H9 (cell line): ENCODE results near the gene DIS3L2. TPM values are rescaled to one million over a fixed set of nuclear protein-coding genes. Genes with fewer than 3 reads are reported as not detected.
A peak's percentile ranks its signal among the peaks of the same experiment; 100 is the strongest.

Experiments used
- DNase-seq: peaks from one replicate; pipeline ENCODE4 v3.0.0-alpha.2; 2017
- H2AFZ ChIP-seq: one replicate; pipeline ENCODE4 v1.6.1; 2013; ENCODE audit warnings: mild to moderate bottlenecking, low read length, control low read depth, moderate library complexity
- H2AK5ac ChIP-seq: 2 replicates; pipeline ENCODE4 v1.6.1; 2013; ENCODE audit warnings: low read length, control low read depth, mixed read lengths; ENCODE audit not compliant: insufficient read length
- H2BK120ac ChIP-seq: one replicate; pipeline ENCODE4 v1.6.1; 2013; ENCODE audit warnings: low read depth, mild to moderate bottlenecking, low read length, control low read depth, inconsistent platforms; ENCODE audit not compliant: poor library complexity, severe bottlenecking
- H2BK12ac ChIP-seq: 2 replicates; pipeline ENCODE4 v1.6.1; 2013; ENCODE audit warnings: low read length, control low read depth, mixed read lengths, low read depth; ENCODE audit not compliant: insufficient read length
- H2BK15ac ChIP-seq: 2 replicates; pipeline ENCODE4 v1.6.1; 2013; ENCODE audit warnings: low read depth, low read length, control low read depth
- H2BK20ac ChIP-seq: one replicate; pipeline ENCODE4 v1.6.1; 2013; ENCODE audit warnings: low read depth, mild to moderate bottlenecking, low read length, control low read depth, inconsistent platforms; ENCODE audit not compliant: poor library complexity, severe bottlenecking
- H2BK5ac ChIP-seq: 2 replicates; pipeline ENCODE4 v1.6.1; 2013; ENCODE audit warnings: low read length, control low read depth, mixed read lengths; ENCODE audit not compliant: insufficient read length
- H3K14ac ChIP-seq: 2 replicates; pipeline ENCODE4 v1.6.1; 2013; ENCODE audit warnings: low read length, control low read depth; ENCODE audit not compliant: insufficient read depth
- H3K18ac ChIP-seq: 2 replicates; pipeline ENCODE4 v1.6.1; 2013; ENCODE audit warnings: low read depth, mild to moderate bottlenecking, mixed read lengths, low read length, control low read depth; ENCODE audit not compliant: insufficient read length
- H3K23ac ChIP-seq: 2 replicates; pipeline ENCODE4 v1.6.1; 2013; ENCODE audit warnings: low read length, control low read depth, mixed read lengths, low read depth; ENCODE audit not compliant: insufficient read length
- H3K23me2 ChIP-seq: 2 replicates; pipeline ENCODE4 v1.6.1; 2013; ENCODE audit warnings: low read depth, mild to moderate bottlenecking, mixed read lengths, low read length, control low read depth; ENCODE audit not compliant: insufficient read length, poor library complexity, severe bottlenecking
- H3K27ac ChIP-seq: 2 replicates; pipeline ENCODE4 v1.5.1; 2013; ENCODE audit warnings: low read length, control low read depth, mixed read lengths, low read depth; ENCODE audit not compliant: insufficient read length
- H3K27me3 ChIP-seq: 2 replicates; pipeline ENCODE4 v1.6.1; 2013; ENCODE audit warnings: low read length, control low read depth, inconsistent platforms; ENCODE audit not compliant: insufficient read depth
- H3K4ac ChIP-seq: 2 replicates; pipeline ENCODE4 v1.6.1; 2013; ENCODE audit warnings: low read depth, mild to moderate bottlenecking, control low read depth, inconsistent platforms, low read length, moderate library complexity
- H3K4me1 ChIP-seq: 2 replicates; pipeline ENCODE4 v1.6.1; 2013; ENCODE audit warnings: low read length, control low read depth, inconsistent platforms; ENCODE audit not compliant: insufficient read depth
- H3K4me2 ChIP-seq: 2 replicates; pipeline ENCODE4 v1.6.1; 2013; ENCODE audit warnings: low read length, control low read depth, mixed read lengths; ENCODE audit not compliant: insufficient read length, insufficient read depth
- H3K56ac ChIP-seq: 2 replicates; pipeline ENCODE4 v1.6.1; 2013; ENCODE audit warnings: low read depth, mild to moderate bottlenecking, mixed read lengths, low read length, control low read depth; ENCODE audit not compliant: insufficient read length
- H3K79me1 ChIP-seq: 2 replicates; pipeline ENCODE4 v1.6.1; 2013; ENCODE audit warnings: low read depth, mild to moderate bottlenecking, moderate library complexity, low read length, control low read depth, inconsistent platforms; ENCODE audit not compliant: insufficient read depth, poor library complexity, severe bottlenecking
- H3K79me2 ChIP-seq: 2 replicates; pipeline ENCODE4 v1.6.1; 2013; ENCODE audit warnings: low read length, control low read depth, inconsistent platforms; ENCODE audit not compliant: insufficient read depth
- H3K9ac ChIP-seq: 2 replicates; pipeline ENCODE4 v1.6.1; 2013; ENCODE audit warnings: low read length, control low read depth, mixed read lengths; ENCODE audit not compliant: insufficient read length; ENCODE audit errors: extremely low read depth
- H3K9me3 ChIP-seq: one replicate; pipeline ENCODE4 v1.6.1; 2013; ENCODE audit warnings: low read depth, low read length, inconsistent platforms; ENCODE audit not compliant: control insufficient read depth
- H3T11ph ChIP-seq: one replicate; pipeline ENCODE4 v1.6.1; 2013; ENCODE audit warnings: mild to moderate bottlenecking, low read length, control low read depth, inconsistent platforms
- H4K20me1 ChIP-seq: one replicate; pipeline ENCODE4 v1.6.1; 2013; ENCODE audit not compliant: control insufficient read depth, insufficient read length, insufficient read depth
- H4K5ac ChIP-seq: 2 replicates; pipeline ENCODE4 v1.6.1; 2013; ENCODE audit warnings: low read depth, mild to moderate bottlenecking, mixed read lengths, low read length, control low read depth; ENCODE audit not compliant: insufficient read length
- H4K8ac ChIP-seq: replicated peaks from 2 replicates; pipeline ENCODE4 v1.6.1; 2013; ENCODE audit warnings: low read length, control low read depth, mixed read lengths, low read depth; ENCODE audit not compliant: insufficient read length
- H4K91ac ChIP-seq: 2 replicates; pipeline ENCODE4 v1.6.1; 2013; ENCODE audit warnings: low read depth, mild to moderate bottlenecking, moderate library complexity, mixed read lengths, low read length, control low read depth; ENCODE audit not compliant: insufficient read length
- H3K27ac Mint-ChIP-seq, 3 experiments: 2 replicates in 2 of 3; 3 replicates in 1 of 3; pipeline ENCODE4 v1.8.0; 2020 to 2021; ENCODE audit warnings: mixed read lengths in 3 of 3, mild to moderate bottlenecking in 1 of 3, moderate library complexity in 1 of 3
- H3K27me3 Mint-ChIP-seq: 2 replicates; pipeline ENCODE4 v1.8.0; 2021; ENCODE audit warnings: low read depth, mild to moderate bottlenecking, moderate library complexity, mixed read lengths
- H3K36me3 Mint-ChIP-seq, 3 experiments: 2 replicates in 2 of 3; 3 replicates in 1 of 3; pipeline ENCODE4 v1.8.0; 2020 to 2021; ENCODE audit warnings: low read depth in 3 of 3, mixed read lengths in 3 of 3; ENCODE audit not compliant: insufficient read depth in 1 of 3
- H3K4me1 Mint-ChIP-seq, 2 experiments: 2 replicates each; pipeline ENCODE4 v1.8.0; 2020; ENCODE audit warnings: mixed read lengths in 2 of 2
- H3K4me3 Mint-ChIP-seq, 2 experiments: 2 replicates in 1 of 2; 3 replicates in 1 of 2; pipeline ENCODE4 v1.8.0; 2020 to 2021; ENCODE audit warnings: mild to moderate bottlenecking in 2 of 2, mixed read lengths in 2 of 2, moderate library complexity in 1 of 2
- H3K9me3 Mint-ChIP-seq, 2 experiments: 2 replicates in 1 of 2; 3 replicates in 1 of 2; pipeline ENCODE4 v1.8.0; 2020; ENCODE audit warnings: mild to moderate bottlenecking in 2 of 2, mixed read lengths in 2 of 2, moderate library complexity in 1 of 2
- WGBS: extraction: QIAGEN DNeasy Blood & Tissue Kit; methylation state at CpG from one replicate; pipeline ENCODE4 v1.1.7; 2013; ENCODE audit warnings: missing lambda C conversion rate, low lambda C conversion rate, mixed read lengths; ENCODE audit not compliant: insufficient read length; ENCODE audit errors: extremely low coverage; 5-methylcytosine and 5-hydroxymethylcytosine counted together
- total RNA-seq: library from RNA; stranded (reverse); gene quantifications from 2 replicates; pipeline ENCODE4 v1.2.1, GENCODE V29; 2021
- TF ChIP-seq, protein P1 (sequence below): fragments of 200-600 bp; sonication (generic); conservative IDR thresholded peaks from 3 replicates; pipeline ENCODE4 v1.8.0; 2021; ENCODE audit warnings: antibody characterized with exemption, mild to moderate bottlenecking

The DIS3L2 gene
- total RNA-seq, 1 experiment from 2014 or later = 28.1 TPM

DNA sequence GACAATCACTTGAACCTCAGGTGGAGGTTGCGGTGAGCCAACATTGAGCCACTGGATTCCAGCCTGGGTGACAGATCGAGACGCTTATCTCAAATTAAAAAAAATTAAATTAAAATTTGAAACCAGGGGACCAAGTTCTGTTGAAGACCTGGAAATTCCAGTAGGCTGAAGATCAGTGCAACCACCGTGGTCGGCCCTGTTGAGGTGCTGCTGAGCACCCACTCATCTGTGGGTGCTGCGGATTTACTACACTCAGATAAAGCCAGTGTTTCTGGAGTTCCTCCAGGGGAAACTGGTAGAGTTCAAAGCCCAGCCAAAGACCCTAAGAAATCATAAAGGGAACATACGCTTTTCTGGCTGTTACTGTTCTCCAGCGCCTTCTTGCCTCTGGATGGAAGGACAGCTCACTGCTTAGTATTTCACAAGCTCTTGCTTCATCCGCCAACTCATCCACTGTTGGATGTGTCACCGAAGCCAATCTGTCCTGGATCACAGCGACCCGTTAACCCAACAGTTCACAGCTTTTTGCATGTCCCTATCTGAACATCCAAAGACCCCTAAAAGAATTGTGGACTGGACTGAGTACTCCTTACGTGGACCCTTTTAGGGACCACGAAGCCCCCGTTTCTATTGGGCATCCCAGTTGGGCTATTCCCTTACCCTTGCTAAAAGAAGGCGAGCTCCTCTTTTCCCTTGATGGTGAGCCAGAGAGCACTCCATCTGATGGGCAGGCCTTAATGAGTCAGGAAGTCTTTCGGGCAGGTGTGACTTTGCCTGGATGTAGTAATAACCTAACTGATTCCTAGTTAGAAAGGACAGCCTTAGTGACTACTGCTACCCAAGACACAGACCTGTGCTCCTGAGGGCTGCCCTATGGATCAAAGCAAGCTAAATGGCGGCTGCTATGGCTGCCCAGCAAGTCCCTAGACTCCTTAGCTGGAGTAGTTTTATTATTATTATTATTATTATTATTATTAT lies 411.0 kb downstream of the DIS3L2 start:
- Histone ChIP-seq H3K56ac (no peak overlapping the region), H3K27ac (no peak overlapping the region)
- WGBS = no CpG with 5 or more reads among the region's 18 CpGs

More for the DNA sequence above, 411.0 kb downstream of the DIS3L2 start:
- peaks cover 2% of the 10 kb centered on the region; the same call in 1 of the 2 replicates for H3K4me1 ChIP-seq
- no peak overlapping the region for H3K4me2 ChIP-seq
- no peak for DNase-seq
- no peak overlapping the region for H2BK120ac ChIP-seq
- H2BK12ac ChIP-seq = no peak overlapping the region
- no peaks in the 10 kb centered on the region for H3K79me1 ChIP-seq
- no peaks in the 10 kb centered on the region for H3K79me2 ChIP-seq
- TF ChIP-seq, protein P1, sequence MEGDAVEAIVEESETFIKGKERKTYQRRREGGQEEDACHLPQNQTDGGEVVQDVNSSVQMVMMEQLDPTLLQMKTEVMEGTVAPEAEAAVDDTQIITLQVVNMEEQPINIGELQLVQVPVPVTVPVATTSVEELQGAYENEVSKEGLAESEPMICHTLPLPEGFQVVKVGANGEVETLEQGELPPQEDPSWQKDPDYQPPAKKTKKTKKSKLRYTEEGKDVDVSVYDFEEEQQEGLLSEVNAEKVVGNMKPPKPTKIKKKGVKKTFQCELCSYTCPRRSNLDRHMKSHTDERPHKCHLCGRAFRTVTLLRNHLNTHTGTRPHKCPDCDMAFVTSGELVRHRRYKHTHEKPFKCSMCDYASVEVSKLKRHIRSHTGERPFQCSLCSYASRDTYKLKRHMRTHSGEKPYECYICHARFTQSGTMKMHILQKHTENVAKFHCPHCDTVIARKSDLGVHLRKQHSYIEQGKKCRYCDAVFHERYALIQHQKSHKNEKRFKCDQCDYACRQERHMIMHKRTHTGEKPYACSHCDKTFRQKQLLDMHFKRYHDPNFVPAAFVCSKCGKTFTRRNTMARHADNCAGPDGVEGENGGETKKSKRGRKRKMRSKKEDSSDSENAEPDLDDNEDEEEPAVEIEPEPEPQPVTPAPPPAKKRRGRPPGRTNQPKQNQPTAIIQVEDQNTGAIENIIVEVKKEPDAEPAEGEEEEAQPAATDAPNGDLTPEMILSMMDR = no peak
- Mint-ChIP-seq H3K36me3 (peaks cover 0 to 2% (median 0%) of the 10 kb centered on the region in 3 experiments; a peak in 2 of 7 replicates), H3K9me3 (no peaks in the 10 kb centered on the region), H3K4me3 (no peak overlapping the region), H3K4me1 (peaks cover 27 to 44% of the 10 kb centered on the region in 2 experiments), H3K27ac (no peak overlapping the region; a peak in 1 of 7 replicates), H3K27me3 (peaks cover 8% of the 10 kb centered on the region)
- no peak overlapping the region for H4K91ac ChIP-seq
- H3K23ac ChIP-seq = no peak overlapping the region
- no peaks in the 10 kb centered on the region for H3K9me3 ChIP-seq
- H4K8ac ChIP-seq = no peak overlapping the region
- H4K5ac ChIP-seq = no peak overlapping the region
- H2AFZ ChIP-seq = no peak overlapping the region
- no peak overlapping the region for H3K9ac ChIP-seq
- H3K23me2 ChIP-seq = no peaks in the 10 kb centered on the region
- no peak overlapping the region for H3K14ac ChIP-seq
- H3K4ac ChIP-seq = no peak overlapping the region
- no peak overlapping the region for H3T11ph ChIP-seq
- no peaks in the 10 kb centered on the region for H4K20me1 ChIP-seq
- no peak overlapping the region for H2BK5ac ChIP-seq
- H3K18ac ChIP-seq = no peak overlapping the region
- peak overlapping the region; percentile 2 for H2AK5ac ChIP-seq
- no peaks in the 10 kb centered on the region for H3K27me3 ChIP-seq
- no peak overlapping the region for H2BK20ac ChIP-seq
- no peak overlapping the region for H2BK15ac ChIP-seq
